AG09309 (cell line): ENCODE results near the gene PCED1B.
A peak's percentile ranks its signal among the peaks of the same experiment; 100 is the strongest.

Source experiments
- DNase-seq: peaks from one replicate; pipeline ENCODE4 v3.0.0-alpha.2; 2010; ENCODE audit warnings: low read depth
- H3K4me3 ChIP-seq: 2 replicates; pipeline ENCODE4 v1.5.1; 2011; ENCODE audit warnings: mild to moderate bottlenecking, low read depth, low read length, moderate library complexity; ENCODE audit not compliant: control insufficient read depth
- CTCF ChIP-seq: IDR thresholded peaks from 2 replicates; pipeline ENCODE4 v1.5.1; 2011; ENCODE audit warnings: mild to moderate bottlenecking, low read depth, low read length, inconsistent platforms; ENCODE audit not compliant: insufficient read depth, control insufficient read depth; ENCODE audit errors: missing control alignments

Gene PCED1B

DNA sequence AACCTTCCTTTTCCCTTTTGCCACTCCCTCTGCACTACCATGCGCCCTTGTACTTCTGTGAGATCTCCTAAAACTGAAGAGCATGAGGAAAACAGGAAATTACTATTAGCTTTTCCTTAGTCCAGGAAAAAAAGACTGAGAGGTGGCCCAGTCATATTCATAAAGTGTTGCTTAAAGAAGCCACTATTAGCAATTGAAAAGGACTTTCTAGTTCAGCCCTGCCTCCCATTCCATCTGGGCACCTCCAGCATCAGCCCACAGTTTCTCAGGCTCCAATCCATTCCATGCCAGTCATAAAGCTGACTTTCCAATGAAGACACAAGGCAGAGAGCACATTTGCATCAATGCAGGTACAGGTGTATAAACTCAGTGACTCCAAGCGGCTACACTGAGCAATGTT lies 20.2 kb downstream of the PCED1B start:
- DNase-seq = no peak
- no peak overlapping the region for H3K4me3 ChIP-seq
- no peak for TF ChIP-seq CTCF

- no peak for TF ChIP-seq CTCF
- DNase-seq = no peak
Measured at GRCh38 chr12:47100160-47100559, 20.7 kb downstream of the PCED1B start.

GRCh38 chr12:47102406-47102805 lies 23.0 kb downstream of the PCED1B start:
- no peak for TF ChIP-seq CTCF
- DNase-seq = no peak

More at GRCh38 chr12:47100160-47100559, 20.7 kb downstream of the PCED1B start:
- H3K4me3 ChIP-seq = no peak overlapping the region

GRCh38 chr12:47102845-47103651 lies 23.6 kb downstream of the PCED1B start:
- peak; percentile 100 for DNase-seq
- H3K4me3 ChIP-seq = no peak overlapping the region
- no peak for TF ChIP-seq CTCF

More at GRCh38 chr12:47102406-47102805, 23.0 kb downstream of the PCED1B start:
- no peak overlapping the region for H3K4me3 ChIP-seq

GRCh38 chr12:47105914-47106674 lies 26.7 kb downstream of the PCED1B start:
- DNase-seq = no peak
- TF ChIP-seq CTCF = no peak
- no peak overlapping the region for H3K4me3 ChIP-seq

GRCh38 chr12:47107446-47107845 lies 28.0 kb downstream of the PCED1B start:
- no peak for TF ChIP-seq CTCF
- H3K4me3 ChIP-seq = no peak overlapping the region
- no peak for DNase-seq
